Epithelial cell of esophagus (primary cell): Measurements from ENCODE around the gene CCDC152.
"Not testable (repeated sequence)": the region's sequence is repeated elsewhere in the genome, so short reads cannot be mapped to it uniquely, and the experiment has no call there.

ENCODE experiments used
- DNase-seq: peaks from one replicate; pipeline ENCODE4 v3.0.0; 2010; ENCODE audit warnings: low read depth
- H3K4me3 ChIP-seq: 2 replicates; pipeline ENCODE4 v1.5.1; 2011; ENCODE audit warnings: mild to moderate bottlenecking, low read length, control low read depth
- TF ChIP-seq, protein P1 (sequence below): IDR thresholded peaks from 2 replicates; pipeline ENCODE4 v1.5.1; 2011; ENCODE audit warnings: low read depth, mild to moderate bottlenecking, low read length, control low read depth, inconsistent platforms; ENCODE audit not compliant: insufficient read depth; ENCODE audit errors: missing control alignments

The CCDC152 gene

DNA sequence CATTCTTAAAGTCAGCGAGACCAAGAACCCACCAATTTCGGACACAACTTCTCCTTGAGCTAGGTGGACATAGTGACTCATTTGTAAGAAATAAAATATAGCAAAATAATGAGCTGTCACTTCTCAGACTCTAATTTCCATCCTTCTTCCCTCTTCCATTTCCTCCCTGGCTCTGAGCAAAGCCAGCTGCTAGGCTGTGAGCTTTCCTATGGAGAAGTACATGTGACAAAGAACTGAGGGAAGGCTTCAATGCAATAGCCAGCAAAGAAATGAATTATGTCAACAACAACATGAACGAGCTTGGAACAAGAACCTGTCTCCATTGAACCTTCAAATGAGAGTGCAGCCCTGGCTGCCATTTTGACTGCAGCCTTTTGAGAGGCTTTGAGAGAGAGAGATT lies 81.0 kb downstream of the CCDC152 start:
- H3K4me3 ChIP-seq, result no peak overlapping the region

DNA sequence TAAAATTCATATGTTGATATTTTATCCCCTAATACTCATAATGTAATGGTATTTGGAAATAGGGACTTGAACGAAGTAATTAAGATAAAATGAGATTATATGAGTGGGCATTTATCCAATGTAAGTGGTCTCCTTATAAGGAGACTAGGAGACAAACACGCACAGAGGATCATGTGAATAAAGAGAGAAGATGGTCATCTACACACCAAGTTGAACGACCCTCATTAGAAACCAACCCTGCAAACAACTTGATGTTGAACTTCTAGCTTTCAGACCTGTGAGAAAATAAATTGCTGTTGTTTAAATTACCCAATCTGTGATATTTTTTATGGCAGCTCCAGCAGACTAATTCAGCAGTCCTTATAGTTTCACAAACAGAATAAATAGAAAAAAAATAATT lies 82.6 kb downstream of the CCDC152 start:
- DNase-seq, result no peak
- TF ChIP-seq, protein P1, sequence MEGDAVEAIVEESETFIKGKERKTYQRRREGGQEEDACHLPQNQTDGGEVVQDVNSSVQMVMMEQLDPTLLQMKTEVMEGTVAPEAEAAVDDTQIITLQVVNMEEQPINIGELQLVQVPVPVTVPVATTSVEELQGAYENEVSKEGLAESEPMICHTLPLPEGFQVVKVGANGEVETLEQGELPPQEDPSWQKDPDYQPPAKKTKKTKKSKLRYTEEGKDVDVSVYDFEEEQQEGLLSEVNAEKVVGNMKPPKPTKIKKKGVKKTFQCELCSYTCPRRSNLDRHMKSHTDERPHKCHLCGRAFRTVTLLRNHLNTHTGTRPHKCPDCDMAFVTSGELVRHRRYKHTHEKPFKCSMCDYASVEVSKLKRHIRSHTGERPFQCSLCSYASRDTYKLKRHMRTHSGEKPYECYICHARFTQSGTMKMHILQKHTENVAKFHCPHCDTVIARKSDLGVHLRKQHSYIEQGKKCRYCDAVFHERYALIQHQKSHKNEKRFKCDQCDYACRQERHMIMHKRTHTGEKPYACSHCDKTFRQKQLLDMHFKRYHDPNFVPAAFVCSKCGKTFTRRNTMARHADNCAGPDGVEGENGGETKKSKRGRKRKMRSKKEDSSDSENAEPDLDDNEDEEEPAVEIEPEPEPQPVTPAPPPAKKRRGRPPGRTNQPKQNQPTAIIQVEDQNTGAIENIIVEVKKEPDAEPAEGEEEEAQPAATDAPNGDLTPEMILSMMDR, result no peak
- no peak overlapping the region for H3K4me3 ChIP-seq

More for the DNA sequence above, 81.0 kb downstream of the CCDC152 start:
- TF ChIP-seq, protein P1, result no peak
- DNase-seq, result no peak

DNA sequence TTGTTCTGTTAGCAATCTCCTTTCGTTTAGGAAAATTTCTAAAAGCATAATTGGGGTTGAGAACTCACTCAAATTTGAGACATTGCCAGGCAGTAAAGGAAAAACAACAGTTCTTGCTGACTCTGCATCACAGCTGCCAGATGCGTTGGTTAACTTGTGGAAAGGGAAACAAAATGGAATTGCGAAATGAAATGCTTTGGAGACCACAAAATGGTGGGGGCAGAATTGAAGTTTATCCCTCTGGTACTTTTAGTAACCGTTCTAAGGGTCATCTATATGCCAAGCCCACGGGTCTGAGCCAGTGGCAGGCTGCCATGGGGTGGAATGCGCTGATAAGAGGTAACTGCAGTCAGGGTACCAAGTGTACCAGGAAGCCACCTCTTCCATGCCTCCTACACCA lies 83.7 kb downstream of the CCDC152 start:
- no peak overlapping the region for H3K4me3 ChIP-seq
- TF ChIP-seq, protein P1, result no peak
- peak; percentile 15 for DNase-seq

DNA sequence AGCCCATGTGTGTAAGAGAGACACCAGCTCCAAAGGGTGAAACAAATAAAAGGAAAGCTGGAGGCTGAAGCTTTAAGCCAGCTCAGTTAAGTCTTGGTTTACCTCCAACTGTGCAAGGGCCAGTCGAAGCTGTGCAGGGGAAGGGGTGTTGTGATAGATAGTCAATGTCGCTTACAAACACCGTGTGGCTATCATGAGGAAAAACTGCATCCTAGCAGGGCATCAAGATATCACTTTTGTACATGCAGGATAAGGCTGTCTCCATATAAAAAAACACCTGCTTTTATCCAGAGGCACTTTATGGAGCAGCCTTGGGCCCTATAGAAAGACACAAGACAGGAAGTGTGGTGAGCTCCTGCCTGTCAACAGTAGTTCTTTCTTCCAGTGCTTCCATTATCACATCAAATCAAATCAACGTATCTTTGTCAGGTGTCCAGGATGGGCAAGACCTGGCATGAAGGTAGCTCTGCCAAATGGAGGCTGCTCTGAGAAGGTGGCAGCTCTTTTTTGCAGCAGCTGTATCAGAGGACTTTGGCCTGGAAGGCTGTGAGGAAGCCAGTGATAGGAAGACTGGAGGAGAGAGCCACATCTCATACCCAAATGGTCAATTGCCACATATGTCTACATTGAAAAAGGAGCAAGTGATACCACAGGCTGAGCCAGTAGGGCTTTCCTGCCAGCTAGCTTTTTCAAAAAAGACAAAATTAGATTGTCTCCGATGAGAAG lies 84.4 kb downstream of the CCDC152 start:
- H3K4me3 ChIP-seq, result no peak overlapping the region
- DNase-seq, result no peak
- TF ChIP-seq, protein P1, result no peak

DNA sequence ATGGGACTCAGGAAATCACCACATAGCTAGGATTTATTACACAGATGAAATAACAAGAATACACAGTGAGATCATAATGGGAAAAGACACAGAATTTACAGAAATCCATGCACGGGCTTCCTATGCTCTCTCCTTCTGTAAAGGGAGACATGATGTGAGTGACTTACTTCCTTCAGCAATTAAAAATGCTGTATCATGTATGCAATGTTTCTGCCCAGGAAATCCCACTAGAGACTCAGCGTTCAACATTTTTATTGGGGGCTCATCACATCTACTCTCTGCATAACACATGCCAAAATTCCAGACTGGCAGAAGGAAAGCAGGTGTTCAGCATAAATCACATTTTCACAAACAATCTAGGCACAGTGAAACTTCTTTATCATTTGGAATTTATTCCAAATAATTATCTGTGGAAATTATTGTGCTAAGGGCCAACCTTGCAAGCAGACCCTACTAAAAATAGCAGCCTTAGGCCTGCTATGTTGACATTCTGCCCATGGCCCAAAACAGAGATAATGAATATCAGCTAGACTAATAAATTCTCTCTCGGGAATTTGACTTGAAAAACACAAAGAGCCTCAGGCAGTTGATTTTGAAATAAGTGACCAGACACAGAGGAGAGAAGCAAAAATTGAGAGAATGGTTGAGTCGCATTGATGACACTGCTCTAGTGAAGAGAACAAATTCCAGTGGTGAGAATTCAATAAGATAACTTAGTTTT lies 86.5 kb downstream of the CCDC152 start:
- TF ChIP-seq, protein P1, result no peak
- H3K4me3 ChIP-seq, result no peak overlapping the region
- no peak for DNase-seq

DNA sequence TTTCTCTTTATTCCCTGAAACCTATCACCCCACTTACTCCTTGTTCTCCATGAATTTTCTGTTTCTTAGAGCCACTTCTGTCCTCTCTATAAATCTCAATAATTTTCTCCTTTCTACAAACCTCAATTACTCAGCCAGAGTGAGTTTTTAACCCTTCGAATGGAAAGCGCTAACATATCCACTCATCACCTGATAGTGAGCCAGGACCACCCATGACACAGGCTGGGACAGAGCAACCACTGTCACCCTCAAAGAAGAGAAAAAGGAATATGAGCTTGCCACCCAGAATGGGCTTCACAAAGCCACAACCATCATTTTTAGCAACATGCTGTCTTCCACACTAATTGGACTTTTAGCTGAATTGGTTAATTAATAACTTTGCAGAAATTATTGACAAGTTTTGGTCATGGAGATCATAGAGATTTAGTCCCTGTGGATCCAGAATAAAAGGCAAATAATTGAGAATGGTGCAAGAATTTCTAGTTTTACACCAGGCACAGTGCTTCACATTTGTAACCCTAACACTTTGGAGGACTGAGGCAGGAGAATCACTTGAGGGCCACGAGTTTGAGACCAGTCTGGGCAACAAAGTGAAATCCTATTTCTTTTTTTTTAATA lies 87.2 kb downstream of the CCDC152 start:
- DNase-seq, result no peak
- no peak overlapping the region for H3K4me3 ChIP-seq
- TF ChIP-seq, protein P1, result no peak

DNA sequence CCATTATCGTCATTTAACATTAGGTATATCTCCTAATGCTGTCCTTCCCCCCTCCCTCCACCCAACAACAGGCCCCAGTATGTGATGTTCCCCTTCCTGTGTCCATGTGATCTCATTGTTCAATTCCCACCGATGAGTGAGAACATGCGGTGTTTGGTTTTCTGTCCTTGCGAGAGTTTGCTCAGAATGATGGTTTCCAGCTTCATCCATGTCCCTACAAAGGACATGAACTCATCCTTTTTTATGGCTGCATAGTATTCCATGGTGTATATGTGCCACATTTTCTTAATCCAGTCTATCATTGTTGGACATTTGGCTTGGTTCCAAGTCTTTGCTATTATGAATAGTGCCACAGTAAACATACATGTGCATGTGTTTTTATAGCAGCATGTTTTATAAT lies 87.8 kb downstream of the CCDC152 start:
- DNase-seq, H3K4me3 ChIP-seq: not testable (repeated sequence)
